Measurements from ENCODE around the gene PACS2. TPM values are rescaled to one million over a fixed set of nuclear protein-coding genes. Genes with fewer than 3 reads are reported as not detected.
"Not testable (repeated sequence)": the region's sequence is repeated elsewhere in the genome, so short reads cannot be mapped to it uniquely, and the experiment has no call there.

The PACS2 gene
- total RNA-seq, 4 donors from 2014 or later = 59.8 to 97.4 (median 71.2) TPM

DNA sequence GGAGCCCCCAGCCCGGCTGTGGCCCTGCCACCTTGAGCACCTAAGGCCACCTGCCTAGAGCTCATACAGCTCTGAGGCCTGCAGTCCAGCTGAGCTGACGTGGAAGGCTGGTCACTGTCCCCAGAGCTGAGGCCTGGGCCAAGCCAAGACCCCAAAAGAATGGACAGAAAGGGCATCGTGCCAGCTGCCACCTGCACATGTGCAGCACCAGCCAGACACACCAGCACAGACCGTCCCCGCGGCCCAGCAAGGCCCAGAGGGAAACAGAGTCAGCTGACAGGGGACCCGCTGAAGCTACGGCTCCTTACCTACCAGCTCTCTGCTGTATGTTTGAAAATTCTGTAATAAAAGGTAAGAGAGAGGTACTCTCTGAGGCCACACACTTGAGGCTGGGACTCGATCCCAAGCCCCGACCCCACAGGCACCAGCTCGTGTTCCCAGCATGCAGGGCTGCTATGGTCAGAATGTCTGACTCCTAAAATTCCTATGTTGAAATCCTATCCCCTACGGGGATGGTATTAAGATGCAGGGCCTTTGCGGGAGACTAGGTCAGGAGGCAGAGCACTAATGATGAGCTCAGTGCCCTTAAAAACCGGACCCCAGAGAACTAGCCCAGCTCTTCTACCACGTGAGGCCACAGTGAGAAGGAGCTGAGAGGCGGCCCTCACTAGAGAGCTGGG, 39.1 kb upstream of the PACS2 start:
- Histone ChIP-seq H3K27me3 (no peaks in the 10 kb centered on the region), H3K9me3 (no peaks in the 10 kb centered on the region), H3K4me1 (peaks cover 0 to 16% (median 13%) of the 10 kb centered on the region in 4 donors), H3K36me3 (peaks cover 0 to 19% (median 12%) of the 10 kb centered on the region in 4 donors), H3K27ac (replicated peaks in 1 of 4) (no peak overlapping the region), H3K4me3 (no peak overlapping the region)
- 69% methylated on average over 16 of the region's 16 CpGs for WGBS
- no peak for DNase-seq (ENCODE audit: extremely low spot score)
- no peak for TF ChIP-seq POLR2A (IDR thresholded peaks at IDR 0.05; ENCODE audit: low read depth)
- TF ChIP-seq EP300 (IDR thresholded peaks at IDR 0.05) = no peak
- TF ChIP-seq, protein P1, sequence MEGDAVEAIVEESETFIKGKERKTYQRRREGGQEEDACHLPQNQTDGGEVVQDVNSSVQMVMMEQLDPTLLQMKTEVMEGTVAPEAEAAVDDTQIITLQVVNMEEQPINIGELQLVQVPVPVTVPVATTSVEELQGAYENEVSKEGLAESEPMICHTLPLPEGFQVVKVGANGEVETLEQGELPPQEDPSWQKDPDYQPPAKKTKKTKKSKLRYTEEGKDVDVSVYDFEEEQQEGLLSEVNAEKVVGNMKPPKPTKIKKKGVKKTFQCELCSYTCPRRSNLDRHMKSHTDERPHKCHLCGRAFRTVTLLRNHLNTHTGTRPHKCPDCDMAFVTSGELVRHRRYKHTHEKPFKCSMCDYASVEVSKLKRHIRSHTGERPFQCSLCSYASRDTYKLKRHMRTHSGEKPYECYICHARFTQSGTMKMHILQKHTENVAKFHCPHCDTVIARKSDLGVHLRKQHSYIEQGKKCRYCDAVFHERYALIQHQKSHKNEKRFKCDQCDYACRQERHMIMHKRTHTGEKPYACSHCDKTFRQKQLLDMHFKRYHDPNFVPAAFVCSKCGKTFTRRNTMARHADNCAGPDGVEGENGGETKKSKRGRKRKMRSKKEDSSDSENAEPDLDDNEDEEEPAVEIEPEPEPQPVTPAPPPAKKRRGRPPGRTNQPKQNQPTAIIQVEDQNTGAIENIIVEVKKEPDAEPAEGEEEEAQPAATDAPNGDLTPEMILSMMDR (IDR thresholded peaks at IDR 0.05) = no peak
- TF ChIP-seq POLR2AphosphoS5 (IDR thresholded peaks at IDR 0.05) = no peak
- intact Hi-C loops (cut with DNase I) = no loop called here

DNA sequence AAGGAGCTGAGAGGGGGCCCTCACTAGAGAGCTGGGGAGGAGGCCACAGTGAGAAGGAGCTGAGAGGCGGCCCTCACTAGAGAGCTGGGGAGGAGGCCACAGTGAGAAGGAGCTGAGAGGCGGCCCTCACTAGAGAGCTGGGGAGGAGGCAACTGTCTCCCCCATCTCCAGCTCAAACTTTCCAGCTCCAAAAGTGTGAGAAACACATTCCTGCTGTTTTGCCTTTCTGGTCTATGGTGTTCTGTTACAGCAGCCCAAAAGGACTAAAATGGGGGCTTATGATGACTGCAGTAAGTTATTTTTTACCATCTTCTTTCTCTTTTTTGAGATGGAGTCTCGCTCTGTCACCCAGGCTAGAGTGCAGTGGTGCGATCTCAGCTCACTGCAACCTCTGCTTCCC, 37.1 kb upstream of the PACS2 start:
- not testable (repeated sequence) for H3K4me3 ChIP-seq

DNA sequence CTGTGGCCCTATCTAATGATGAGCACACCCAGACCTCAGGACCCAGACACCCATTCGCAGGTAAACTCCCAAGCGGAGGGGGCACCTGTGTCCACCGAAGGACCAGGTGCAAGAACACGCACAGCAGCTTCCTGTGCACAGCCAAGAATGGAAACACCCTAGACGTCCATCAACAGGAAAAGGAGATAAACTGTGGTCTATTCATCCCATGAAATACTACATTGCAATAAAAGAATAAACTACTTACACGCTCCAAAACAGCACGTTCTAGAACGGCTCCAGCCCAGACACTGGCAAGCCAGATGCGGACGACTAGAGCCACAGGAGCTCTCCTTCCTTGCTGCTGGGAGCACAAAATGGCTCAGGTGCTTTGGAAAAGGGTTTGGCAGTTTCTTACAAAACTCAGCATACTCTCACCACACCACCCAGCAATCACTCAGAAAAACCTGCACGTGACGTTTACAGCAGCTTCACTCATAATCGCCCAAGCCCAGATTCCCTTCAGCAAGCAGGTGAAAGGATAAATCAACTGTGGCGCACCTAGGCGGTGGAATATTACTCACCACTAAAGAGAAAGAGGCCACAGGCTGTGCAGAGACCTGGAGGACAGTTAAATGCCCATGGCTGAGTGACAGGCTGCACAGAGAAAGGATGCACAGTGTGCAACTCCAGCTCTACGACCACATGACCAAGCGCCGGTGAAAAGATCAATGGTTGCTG, 34.7 kb upstream of the PACS2 start:
- H3K9me3 ChIP-seq = no peaks in the 10 kb centered on the region
- H3K4me3 ChIP-seq = no peak overlapping the region
- H3K36me3 ChIP-seq = peaks cover 0 to 24% (median 11%) of the 10 kb centered on the region in 4 donors
- H3K27ac ChIP-seq (replicated peaks in 1 of 4) = no peak overlapping the region
- TF ChIP-seq, protein P1 (IDR thresholded peaks at IDR 0.05) = no peak
- TF ChIP-seq POLR2AphosphoS5 (IDR thresholded peaks at IDR 0.05) (no peak), POLR2A (IDR thresholded peaks at IDR 0.05; ENCODE audit: low read depth) (no peak), EP300 (IDR thresholded peaks at IDR 0.05) (no peak)
- H3K27me3 ChIP-seq = no peaks in the 10 kb centered on the region
- intact Hi-C loops (cut with DNase I) = loop anchor here (5.0 kb wide), 1 partner anchor 78 kb away; no protein-coding TSS in a partner anchor
- H3K4me1 ChIP-seq = peaks cover 5 to 35% (median 30%) of the 10 kb centered on the region in 4 donors
- no peak for DNase-seq (ENCODE audit: extremely low spot score)
- WGBS = 92% methylated on average over 18 of the region's 18 CpGs

More for the DNA sequence above, 37.1 kb upstream of the PACS2 start:
- H3K27me3 ChIP-seq; H3K27ac ChIP-seq (replicated peaks in 1 of 4); intact Hi-C loops (cut with DNase I); DNase-seq (ENCODE audit: extremely low spot score); H3K9me3 ChIP-seq: not testable (repeated sequence)
- WGBS = 87% methylated on average over 2 of the region's 4 CpGs
- peaks cover 0 to 14% (median 6%) of the 10 kb centered on the region in 4 donors for H3K36me3 ChIP-seq
- H3K4me1 ChIP-seq = peaks cover 5 to 29% (median 26%) of the 10 kb centered on the region in 4 donors

DNA sequence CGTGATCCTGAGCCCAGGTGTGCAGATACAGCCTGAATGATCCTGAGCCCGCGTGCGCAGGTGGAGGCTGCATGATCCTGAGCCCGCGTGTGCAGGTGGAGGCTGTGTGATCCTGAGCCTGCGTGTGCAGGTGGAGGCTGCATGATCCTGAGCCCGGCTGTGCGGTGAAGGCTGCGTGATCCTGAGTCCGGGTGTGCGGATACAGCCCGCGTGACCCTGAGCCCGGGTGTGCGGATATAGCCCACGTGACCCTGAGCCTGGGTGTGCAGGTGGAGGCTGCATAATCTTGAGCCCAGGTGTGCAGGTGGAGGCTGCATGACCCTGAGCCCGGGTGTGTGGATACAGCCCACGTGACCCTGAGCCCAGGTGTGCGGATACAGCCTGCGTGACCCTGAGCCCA, 34.0 kb upstream of the PACS2 start:
- intact Hi-C loops (cut with DNase I) = loop anchor here (5.0 kb wide), 1 partner anchor 78 kb away; no protein-coding TSS in a partner anchor
- Histone ChIP-seq H3K9me3 (no peaks in the 10 kb centered on the region), H3K27me3 (no peaks in the 10 kb centered on the region), H3K27ac (replicated peaks in 1 of 4) (no peak overlapping the region), H3K36me3 (peaks cover 0 to 29% (median 11%) of the 10 kb centered on the region in 4 donors), H3K4me1 (peaks cover 5 to 29% (median 24%) of the 10 kb centered on the region in 4 donors), H3K4me3 (no peak overlapping the region)
- 94% methylated on average over 15 of the region's 21 CpGs for WGBS
- TF ChIP-seq, protein P1 (IDR thresholded peaks at IDR 0.05) = no peak
- TF ChIP-seq POLR2AphosphoS5 (IDR thresholded peaks at IDR 0.05) (no peak), EP300 (IDR thresholded peaks at IDR 0.05) (no peak), POLR2A (IDR thresholded peaks at IDR 0.05; ENCODE audit: low read depth) (no peak)
- DNase-seq (ENCODE audit: extremely low spot score) = no peak

All from esophagus muscularis mucosa (tissue), 4 donors.